ENCODE results near the gene LMBR1. TPM values are rescaled to one million over a fixed set of nuclear protein-coding genes. Genes with fewer than 3 reads are reported as not detected.
"Not testable (repeated sequence)": the region's sequence is repeated elsewhere in the genome, so short reads cannot be mapped to it uniquely, and the experiment has no call there.

The LMBR1 gene
- total RNA-seq, 1 donor: 39.4 TPM

GRCh38 chr7:156920076-156920475 is 27.1 kb upstream of the LMBR1 start:
- Histone ChIP-seq H4K20me1 (ENCODE audit: insufficient read depth, low read length) (no peaks in the 10 kb centered on the region), H3K27ac (ENCODE audit: low read depth, low read length) (no peak overlapping the region), H3K9me3 (ENCODE audit: low read depth, low read length) (no peaks in the 10 kb centered on the region), H3K4me2 (ENCODE audit: insufficient read depth, low read length) (no peak overlapping the region), H2AFZ (ENCODE audit: low read length) (no peak overlapping the region), H3K79me2 (ENCODE audit: insufficient read depth, low read length) (no peaks in the 10 kb centered on the region), H3K4me1 (ENCODE audit: insufficient read depth, low read length) (no peaks in the 10 kb centered on the region), H3K27me3 (ENCODE audit: insufficient read depth, low read length) (peaks cover 16% of the 10 kb centered on the region), H3K4me3 (ENCODE audit: insufficient read depth, low read length) (no peak overlapping the region), H3K36me3 (ENCODE audit: insufficient read depth, low read length) (no peaks in the 10 kb centered on the region)
- peak; percentile 51 for DNase-seq (ENCODE audit: insufficient read length, low spot score, missing footprints)
- no peak for TF ChIP-seq CTCF (IDR thresholded peaks at IDR 0.05; ENCODE audit: extremely low read depth, low read depth, low read length)

DNA sequence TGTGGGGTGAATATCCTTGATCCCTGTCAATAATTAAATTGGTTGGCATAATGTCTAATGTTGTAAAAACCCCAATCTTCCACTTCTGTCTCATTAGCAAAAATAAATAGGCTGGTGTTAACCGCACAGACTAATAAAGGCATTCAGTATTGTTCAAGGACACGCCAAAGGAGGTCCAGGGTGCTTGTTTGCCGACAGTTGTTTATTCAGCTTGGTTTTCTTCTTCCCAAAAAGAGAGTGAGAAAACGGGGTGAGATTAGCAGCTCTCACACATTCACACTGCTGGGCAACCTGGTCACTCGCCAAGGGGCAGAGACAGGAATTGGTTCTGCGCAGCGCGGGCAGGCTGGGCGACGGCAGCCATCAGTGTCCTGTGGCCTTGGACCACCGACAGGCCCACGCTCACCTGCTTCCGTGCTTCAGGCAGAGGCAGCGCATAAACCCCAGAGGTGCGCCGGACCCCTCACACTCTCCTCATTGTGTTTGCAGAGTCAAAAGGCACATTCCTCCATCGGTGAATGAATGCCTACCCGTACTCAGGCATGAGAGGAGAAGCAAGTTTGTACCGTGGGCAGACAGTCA is 26.2 kb upstream of the LMBR1 start:
- no peak overlapping the region for H3K4me2 ChIP-seq (ENCODE audit: insufficient read depth, low read length)
- no peak overlapping the region for H3K4me3 ChIP-seq (ENCODE audit: insufficient read depth, low read length)
- H3K36me3 ChIP-seq (ENCODE audit: insufficient read depth, low read length): no peaks in the 10 kb centered on the region
- no peak overlapping the region for H3K27ac ChIP-seq (ENCODE audit: low read depth, low read length)
- H2AFZ ChIP-seq (ENCODE audit: low read length): no peak overlapping the region
- TF ChIP-seq CTCF (IDR thresholded peaks at IDR 0.05; ENCODE audit: extremely low read depth, low read depth, low read length): no peak
- H3K27me3 ChIP-seq (ENCODE audit: insufficient read depth, low read length): peaks cover 14% of the 10 kb centered on the region
- H3K4me1 ChIP-seq (ENCODE audit: insufficient read depth, low read length): no peaks in the 10 kb centered on the region
- DNase-seq (ENCODE audit: insufficient read length, low spot score, missing footprints): peak; percentile 18
- H3K79me2 ChIP-seq (ENCODE audit: insufficient read depth, low read length): no peaks in the 10 kb centered on the region
- no peaks in the 10 kb centered on the region for H3K9me3 ChIP-seq (ENCODE audit: low read depth, low read length)
- H4K20me1 ChIP-seq (ENCODE audit: insufficient read depth, low read length): no peaks in the 10 kb centered on the region

DNA sequence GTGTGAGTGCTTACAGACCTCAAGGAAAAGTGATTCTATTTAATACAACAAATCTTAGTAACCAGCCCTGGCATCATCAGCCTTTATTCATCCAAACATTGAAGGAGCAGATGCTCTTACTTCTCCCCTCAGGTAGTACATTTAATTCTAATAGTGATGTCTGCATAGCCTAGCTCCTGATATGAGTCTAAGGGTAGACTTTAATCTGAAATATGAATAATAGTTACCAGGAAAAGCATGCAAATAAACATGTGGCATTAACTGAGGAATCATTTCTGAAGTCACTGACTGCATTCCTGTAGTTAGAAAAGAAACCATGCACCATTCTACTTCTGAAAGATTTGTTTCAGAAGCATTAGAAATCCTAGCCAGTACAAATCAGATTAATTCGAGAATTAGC is 25.7 kb upstream of the LMBR1 start:
- H3K4me2 ChIP-seq (ENCODE audit: insufficient read depth, low read length): no peak overlapping the region
- H3K79me2 ChIP-seq (ENCODE audit: insufficient read depth, low read length): no peaks in the 10 kb centered on the region
- no peaks in the 10 kb centered on the region for H3K4me1 ChIP-seq (ENCODE audit: insufficient read depth, low read length)
- no peak overlapping the region for H2AFZ ChIP-seq (ENCODE audit: low read length)
- no peak overlapping the region for H3K4me3 ChIP-seq (ENCODE audit: insufficient read depth, low read length)
- peaks cover 11% of the 10 kb centered on the region for H3K27me3 ChIP-seq (ENCODE audit: insufficient read depth, low read length)
- H3K36me3 ChIP-seq (ENCODE audit: insufficient read depth, low read length): no peaks in the 10 kb centered on the region
- DNase-seq (ENCODE audit: insufficient read length, low spot score, missing footprints): no peak
- no peak for TF ChIP-seq CTCF (IDR thresholded peaks at IDR 0.05; ENCODE audit: extremely low read depth, low read depth, low read length)
- H3K9me3 ChIP-seq (ENCODE audit: low read depth, low read length): no peaks in the 10 kb centered on the region
- no peak overlapping the region for H3K27ac ChIP-seq (ENCODE audit: low read depth, low read length)
- no peaks in the 10 kb centered on the region for H4K20me1 ChIP-seq (ENCODE audit: insufficient read depth, low read length)

DNA sequence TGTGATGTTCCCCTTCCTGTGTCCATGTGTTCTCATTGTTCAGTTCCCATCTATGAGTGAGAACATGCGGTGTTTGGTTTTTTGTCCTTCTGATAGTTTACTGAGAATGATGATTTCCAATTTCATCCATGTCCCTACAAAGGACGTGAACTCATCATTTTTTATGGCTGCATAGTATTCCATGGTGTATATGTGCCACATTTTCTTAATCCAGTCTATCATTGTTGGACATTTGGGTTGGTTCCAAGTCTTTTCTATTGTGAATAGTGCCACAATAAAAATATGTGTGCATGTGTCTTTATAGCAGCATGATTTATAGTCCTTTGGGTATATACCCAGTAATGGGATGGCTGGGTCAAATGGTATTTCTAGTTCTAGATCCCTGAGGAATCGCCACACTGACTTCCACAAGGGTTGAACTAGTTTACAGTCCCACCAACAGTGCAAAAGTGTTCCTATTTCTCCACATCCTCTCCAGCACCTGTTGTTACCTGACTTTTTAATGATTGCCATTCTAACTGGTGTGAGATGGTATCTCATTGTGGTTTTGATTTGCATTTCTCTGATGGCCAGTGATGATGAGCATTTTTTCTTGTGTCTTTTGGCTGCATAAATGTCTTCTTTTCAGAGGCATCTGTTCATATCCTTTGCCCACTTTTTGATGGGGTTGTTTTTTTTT is 16.7 kb upstream of the LMBR1 start:
- not testable (repeated sequence) for H3K27ac ChIP-seq (ENCODE audit: low read depth, low read length); H3K27me3 ChIP-seq (ENCODE audit: insufficient read depth, low read length); H3K36me3 ChIP-seq (ENCODE audit: insufficient read depth, low read length); H3K4me2 ChIP-seq (ENCODE audit: insufficient read depth, low read length); H2AFZ ChIP-seq (ENCODE audit: low read length); H3K4me1 ChIP-seq (ENCODE audit: insufficient read depth, low read length); H4K20me1 ChIP-seq (ENCODE audit: insufficient read depth, low read length); DNase-seq (ENCODE audit: insufficient read length, low spot score, missing footprints); H3K9me3 ChIP-seq (ENCODE audit: low read depth, low read length); H3K79me2 ChIP-seq (ENCODE audit: insufficient read depth, low read length); H3K4me3 ChIP-seq (ENCODE audit: insufficient read depth, low read length)
